Neuron (in vitro differentiated cells): ENCODE measurements around the gene CACNB2.
"Not testable (repeated sequence)": the region's sequence is repeated elsewhere in the genome, so short reads cannot be mapped to it uniquely, and the experiment has no call there.

ENCODE experiments used
- H2AFZ ChIP-seq: one replicate; pipeline ENCODE4 v1.6.1; 2013; ENCODE audit warnings: low read depth, mild to moderate bottlenecking, inconsistent platforms, low read length, moderate library complexity
- H3K27me3 ChIP-seq: one replicate; pipeline ENCODE4 v1.6.1; 2013; ENCODE audit warnings: low read length; ENCODE audit not compliant: insufficient read depth
- H3K36me3 ChIP-seq: one replicate; pipeline ENCODE4 v1.6.1; 2013; ENCODE audit warnings: low read length; ENCODE audit not compliant: insufficient read depth
- H3K4me1 ChIP-seq: one replicate; pipeline ENCODE4 v1.6.1; 2013; ENCODE audit warnings: low read length; ENCODE audit not compliant: insufficient read depth
- H3K4me3 ChIP-seq: 2 replicates; pipeline ENCODE4 v1.5.1; 2013; ENCODE audit warnings: mild to moderate bottlenecking, low read length, moderate library complexity
- H3K9me3 ChIP-seq: one replicate; pipeline ENCODE4 v1.6.1; 2013; ENCODE audit warnings: low read length

CACNB2 gene

GRCh38 chr10:18429335-18429734, 289.1 kb downstream of the CACNB2 start:
- Histone ChIP-seq H2AFZ (no peak overlapping the region), H3K36me3 (no peaks in the 10 kb centered on the region), H3K27me3 (no peaks in the 10 kb centered on the region), H3K9me3 (no peaks in the 10 kb centered on the region), H3K4me1 (no peaks in the 10 kb centered on the region), H3K4me3 (no peak overlapping the region)

- Histone ChIP-seq H2AFZ (no peak overlapping the region), H3K27me3 (no peaks in the 10 kb centered on the region), H3K4me3 (no peak overlapping the region), H3K4me1 (no peaks in the 10 kb centered on the region), H3K36me3 (no peaks in the 10 kb centered on the region), H3K9me3 (no peaks in the 10 kb centered on the region)
These were observed 296.7 kb downstream of the CACNB2 start for GRCh38 chr10:18436902-18437301.

- H3K36me3 ChIP-seq = no peaks in the 10 kb centered on the region
- no peaks in the 10 kb centered on the region for H3K27me3 ChIP-seq
- H3K9me3 ChIP-seq = no peaks in the 10 kb centered on the region
- no peak overlapping the region for H2AFZ ChIP-seq
- H3K4me3 ChIP-seq = no peak overlapping the region
- H3K4me1 ChIP-seq = no peaks in the 10 kb centered on the region
These were observed 297.3 kb downstream of the CACNB2 start for GRCh38 chr10:18437486-18437885.

GRCh38 chr10:18438361-18439126, 298.3 kb downstream of the CACNB2 start:
- Histone ChIP-seq H2AFZ (no peak overlapping the region), H3K9me3 (no peaks in the 10 kb centered on the region), H3K4me1 (no peaks in the 10 kb centered on the region), H3K4me3 (no peak overlapping the region), H3K36me3 (no peaks in the 10 kb centered on the region), H3K27me3 (no peaks in the 10 kb centered on the region)

- no peak overlapping the region for H2AFZ ChIP-seq
- no peaks in the 10 kb centered on the region for H3K4me1 ChIP-seq
- no peaks in the 10 kb centered on the region for H3K27me3 ChIP-seq
- H3K4me3 ChIP-seq = no peak overlapping the region
- H3K36me3 ChIP-seq = no peaks in the 10 kb centered on the region
- no peaks in the 10 kb centered on the region for H3K9me3 ChIP-seq
These were observed 299.4 kb downstream of the CACNB2 start for GRCh38 chr10:18439601-18440000.

GRCh38 chr10:18445635-18446034, 305.4 kb downstream of the CACNB2 start:
- not testable (repeated sequence) for H3K27me3 ChIP-seq, H3K9me3 ChIP-seq, H3K36me3 ChIP-seq, H3K4me1 ChIP-seq, H3K4me3 ChIP-seq, H2AFZ ChIP-seq

GRCh38 chr10:18446205-18446604, 306.0 kb downstream of the CACNB2 start:
- peaks cover 6% of the 10 kb centered on the region for H3K27me3 ChIP-seq
- H2AFZ ChIP-seq = no peak overlapping the region
- H3K4me1 ChIP-seq = no peaks in the 10 kb centered on the region
- H3K4me3 ChIP-seq = no peak overlapping the region
- no peaks in the 10 kb centered on the region for H3K36me3 ChIP-seq
- H3K9me3 ChIP-seq = no peaks in the 10 kb centered on the region

- H2AFZ ChIP-seq = no peak overlapping the region
- peaks cover 10% of the 10 kb centered on the region for H3K27me3 ChIP-seq
- no peak overlapping the region for H3K4me3 ChIP-seq
- no peaks in the 10 kb centered on the region for H3K4me1 ChIP-seq
- no peaks in the 10 kb centered on the region for H3K36me3 ChIP-seq
- no peaks in the 10 kb centered on the region for H3K9me3 ChIP-seq
These were observed 309.4 kb downstream of the CACNB2 start for GRCh38 chr10:18449611-18450026.

- peaks cover 10% of the 10 kb centered on the region for H3K27me3 ChIP-seq
- H3K9me3 ChIP-seq = no peaks in the 10 kb centered on the region
- no peak overlapping the region for H2AFZ ChIP-seq
- H3K4me1 ChIP-seq = no peaks in the 10 kb centered on the region
- no peaks in the 10 kb centered on the region for H3K36me3 ChIP-seq
- H3K4me3 ChIP-seq = no peak overlapping the region
These were observed 310.1 kb downstream of the CACNB2 start for GRCh38 chr10:18450298-18450697.

- Histone ChIP-seq H3K27me3 (peaks cover 4% of the 10 kb centered on the region), H3K4me3 (no peak overlapping the region), H3K36me3 (no peaks in the 10 kb centered on the region), H3K9me3 (no peaks in the 10 kb centered on the region), H3K4me1 (no peaks in the 10 kb centered on the region), H2AFZ (no peak overlapping the region)
These were observed 315.1 kb downstream of the CACNB2 start for GRCh38 chr10:18455086-18455884.

- Histone ChIP-seq H3K4me1 (no peaks in the 10 kb centered on the region), H3K4me3 (no peak overlapping the region), H3K27me3 (no peaks in the 10 kb centered on the region), H2AFZ (no peak overlapping the region), H3K36me3 (no peaks in the 10 kb centered on the region), H3K9me3 (no peaks in the 10 kb centered on the region)
These were observed 316.8 kb downstream of the CACNB2 start for GRCh38 chr10:18456984-18457383.

GRCh38 chr10:18460032-18460431, 319.8 kb downstream of the CACNB2 start:
- Histone ChIP-seq H3K4me1 (no peaks in the 10 kb centered on the region), H3K4me3 (no peak overlapping the region), H2AFZ (no peak overlapping the region), H3K27me3 (no peaks in the 10 kb centered on the region), H3K36me3 (no peaks in the 10 kb centered on the region), H3K9me3 (no peaks in the 10 kb centered on the region)

- Histone ChIP-seq H3K4me3 (no peak overlapping the region), H2AFZ (no peak overlapping the region), H3K36me3 (no peaks in the 10 kb centered on the region), H3K27me3 (no peaks in the 10 kb centered on the region), H3K9me3 (no peaks in the 10 kb centered on the region), H3K4me1 (no peaks in the 10 kb centered on the region)
These were observed 323.5 kb downstream of the CACNB2 start for GRCh38 chr10:18463673-18464211.
